Measurements from ENCODE around the gene STPG1.

STPG1 gene

DNA sequence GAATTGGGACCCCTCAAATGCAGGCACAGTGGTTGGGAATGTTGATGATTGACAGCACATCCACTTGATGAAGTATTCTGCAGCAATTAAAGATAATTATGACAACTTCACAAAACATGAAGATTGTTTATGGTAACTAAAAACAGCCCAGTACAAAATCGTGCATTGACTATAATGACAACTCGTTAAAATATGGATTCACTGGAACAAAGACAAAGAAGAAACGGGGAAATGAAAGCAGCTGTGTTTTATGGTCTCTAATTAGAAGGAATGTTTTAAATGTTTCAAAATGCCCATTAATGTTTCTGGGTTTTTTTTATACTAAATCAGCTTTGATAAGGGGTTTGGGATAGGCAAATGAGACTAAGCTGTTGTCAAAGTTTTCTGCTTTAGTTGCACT is 38.2 kb upstream of the STPG1 start (continued):
- TF ChIP-seq TSHZ1 (tag by site-specific recombination; IDR thresholded peaks at IDR 0.05; ENCODE audit: borderline replicate concordance) (no peak), ZBTB21 (tag by site-specific recombination; IDR thresholded peaks at IDR 0.05) (no peak)
- TF ChIP-seq, protein P1, sequence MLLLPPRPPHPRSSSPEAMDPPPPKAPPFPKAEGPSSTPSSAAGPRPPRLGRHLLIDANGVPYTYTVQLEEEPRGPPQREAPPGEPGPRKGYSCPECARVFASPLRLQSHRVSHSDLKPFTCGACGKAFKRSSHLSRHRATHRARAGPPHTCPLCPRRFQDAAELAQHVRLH (tag by site-specific recombination; IDR thresholded peaks at IDR 0.05), result no peak
- TF ChIP-seq, protein P2, sequence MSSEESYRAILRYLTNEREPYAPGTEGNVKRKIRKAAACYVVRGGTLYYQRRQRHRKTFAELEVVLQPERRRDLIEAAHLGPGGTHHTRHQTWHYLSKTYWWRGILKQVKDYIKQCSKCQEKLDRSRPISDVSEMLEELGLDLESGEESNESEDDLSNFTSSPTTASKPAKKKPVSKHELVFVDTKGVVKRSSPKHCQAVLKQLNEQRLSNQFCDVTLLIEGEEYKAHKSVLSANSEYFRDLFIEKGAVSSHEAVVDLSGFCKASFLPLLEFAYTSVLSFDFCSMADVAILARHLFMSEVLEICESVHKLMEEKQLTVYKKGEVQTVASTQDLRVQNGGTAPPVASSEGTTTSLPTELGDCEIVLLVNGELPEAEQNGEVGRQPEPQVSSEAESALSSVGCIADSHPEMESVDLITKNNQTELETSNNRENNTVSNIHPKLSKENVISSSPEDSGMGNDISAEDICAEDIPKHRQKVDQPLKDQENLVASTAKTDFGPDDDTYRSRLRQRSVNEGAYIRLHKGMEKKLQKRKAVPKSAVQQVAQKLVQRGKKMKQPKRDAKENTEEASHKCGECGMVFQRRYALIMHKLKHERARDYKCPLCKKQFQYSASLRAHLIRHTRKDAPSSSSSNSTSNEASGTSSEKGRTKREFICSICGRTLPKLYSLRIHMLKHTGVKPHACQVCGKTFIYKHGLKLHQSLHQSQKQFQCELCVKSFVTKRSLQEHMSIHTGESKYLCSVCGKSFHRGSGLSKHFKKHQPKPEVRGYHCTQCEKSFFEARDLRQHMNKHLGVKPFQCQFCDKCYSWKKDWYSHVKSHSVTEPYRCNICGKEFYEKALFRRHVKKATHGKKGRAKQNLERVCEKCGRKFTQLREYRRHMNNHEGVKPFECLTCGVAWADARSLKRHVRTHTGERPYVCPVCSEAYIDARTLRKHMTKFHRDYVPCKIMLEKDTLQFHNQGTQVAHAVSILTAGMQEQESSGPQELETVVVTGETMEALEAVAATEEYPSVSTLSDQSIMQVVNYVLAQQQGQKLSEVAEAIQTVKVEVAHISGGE (tag by site-specific recombination; conservative IDR thresholded peaks at IDR 0.05; ENCODE audit: low read depth), result no peak

GRCh38 chr1:24450857-24451397 is 37.3 kb upstream of the STPG1 start:
- Histone ChIP-seq H3K4me1 (ENCODE audit: control insufficient read depth, insufficient read depth, low read length) (no peaks in the 10 kb centered on the region), H3K36me3 (ENCODE audit: control insufficient read depth in 2 of 2, insufficient read depth in 1 of 2, low read length in 2 of 2) (peaks cover 3 to 80% of the 10 kb centered on the region in 2 experiments; a peak in 2 of 3 replicates), H3K4me3 (ENCODE audit: low read depth, low read length) (no peak overlapping the region), H3K27ac (ENCODE audit: extremely low read depth, low read depth, low read length) (no peak overlapping the region), H3K9me3 (ENCODE audit: control insufficient read depth, insufficient read depth, low read depth, low read length) (no peaks in the 10 kb centered on the region)
- ChIA-PET CTCF (no interaction called here), POLR2A (no interaction called here)
- TF ChIP-seq, protein P3, sequence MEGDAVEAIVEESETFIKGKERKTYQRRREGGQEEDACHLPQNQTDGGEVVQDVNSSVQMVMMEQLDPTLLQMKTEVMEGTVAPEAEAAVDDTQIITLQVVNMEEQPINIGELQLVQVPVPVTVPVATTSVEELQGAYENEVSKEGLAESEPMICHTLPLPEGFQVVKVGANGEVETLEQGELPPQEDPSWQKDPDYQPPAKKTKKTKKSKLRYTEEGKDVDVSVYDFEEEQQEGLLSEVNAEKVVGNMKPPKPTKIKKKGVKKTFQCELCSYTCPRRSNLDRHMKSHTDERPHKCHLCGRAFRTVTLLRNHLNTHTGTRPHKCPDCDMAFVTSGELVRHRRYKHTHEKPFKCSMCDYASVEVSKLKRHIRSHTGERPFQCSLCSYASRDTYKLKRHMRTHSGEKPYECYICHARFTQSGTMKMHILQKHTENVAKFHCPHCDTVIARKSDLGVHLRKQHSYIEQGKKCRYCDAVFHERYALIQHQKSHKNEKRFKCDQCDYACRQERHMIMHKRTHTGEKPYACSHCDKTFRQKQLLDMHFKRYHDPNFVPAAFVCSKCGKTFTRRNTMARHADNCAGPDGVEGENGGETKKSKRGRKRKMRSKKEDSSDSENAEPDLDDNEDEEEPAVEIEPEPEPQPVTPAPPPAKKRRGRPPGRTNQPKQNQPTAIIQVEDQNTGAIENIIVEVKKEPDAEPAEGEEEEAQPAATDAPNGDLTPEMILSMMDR (tag by site-specific recombination; IDR thresholded peaks at IDR 0.05), result no peak
- TF ChIP-seq ZNF19 (tag by site-specific recombination; IDR thresholded peaks at IDR 0.05; ENCODE audit: low read depth) (no peak), ZNF324 (tag by site-specific recombination; IDR thresholded peaks at IDR 0.05) (no peak), ZNF239 (tag by site-specific recombination; IDR thresholded peaks at IDR 0.05) (no peak), ZNF513 (tag by site-specific recombination; IDR thresholded peaks at IDR 0.05) (no peak), PRDM6 (tag by site-specific recombination; IDR thresholded peaks at IDR 0.05) (no peak), ZNF223 (tag by site-specific recombination; IDR thresholded peaks at IDR 0.05) (no peak), BCL6B (tag by site-specific recombination; IDR thresholded peaks at IDR 0.05) (no peak), YY2 (tag by site-specific recombination; IDR thresholded peaks at IDR 0.05) (no peak), ZNF23 (tag by site-specific recombination; IDR thresholded peaks at IDR 0.05; ENCODE audit: borderline replicate concordance) (no peak), ZNF184 (tag by site-specific recombination; IDR thresholded peaks at IDR 0.05) (no peak), ZBTB21 (tag by site-specific recombination; IDR thresholded peaks at IDR 0.05) (no peak), INSM2 (tag by site-specific recombination; IDR thresholded peaks at IDR 0.05) (no peak), ZNF404 (tag by site-specific recombination; IDR thresholded peaks at IDR 0.05) (no peak), ZNF266 (tag by site-specific recombination; IDR thresholded peaks at IDR 0.05; ENCODE audit: low read depth) (no peak)

Data from HEK293 (cell line).